HG03097 (cell line): ENCODE data around the gene ANG.
"Not testable (repeated sequence)": the region's sequence is repeated elsewhere in the genome, so short reads cannot be mapped to it uniquely, and the experiment has no call there.

Experiments used
- ATAC-seq: cut with Tn5 transposase; IDR thresholded peaks from one replicate; pipeline ENCODE4 v1.9.1; 2021; ENCODE audit not compliant: unreplicated experiment, low FRiP score

The ANG gene

DNA sequence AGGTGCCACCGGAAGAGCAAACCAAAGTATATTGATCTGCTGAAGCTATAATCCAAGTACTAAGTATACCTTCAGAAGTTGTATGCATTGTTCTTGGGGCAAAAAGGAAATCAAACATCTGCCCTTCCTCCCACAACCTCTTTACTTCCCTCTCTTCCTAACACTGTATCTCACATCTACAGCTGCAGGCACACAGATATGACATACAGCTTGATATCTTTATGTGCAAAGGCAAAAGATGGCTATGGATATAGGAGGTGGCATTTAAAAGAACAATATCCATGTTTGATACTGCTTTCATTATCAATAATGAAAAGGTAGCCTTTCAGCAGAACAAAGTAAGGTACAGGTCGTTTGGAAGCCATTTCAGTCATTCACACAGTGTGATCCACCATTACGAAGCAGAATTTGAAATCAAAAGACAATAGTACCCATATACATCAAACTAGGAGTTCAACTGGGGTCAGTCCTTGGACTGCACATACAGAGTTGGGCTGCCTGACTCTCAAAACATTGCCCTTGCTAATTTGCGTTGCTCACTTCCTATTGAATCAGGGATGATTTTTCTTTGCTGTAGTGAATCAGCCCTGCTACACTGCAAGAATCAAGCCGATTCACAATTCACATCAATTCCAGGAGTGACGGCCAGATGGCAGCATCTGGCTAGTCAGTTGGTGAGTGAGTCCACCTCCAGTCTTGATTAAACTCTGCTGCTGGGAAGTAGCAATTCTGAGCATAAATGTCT, 8.9 kb downstream of the ANG start:
- ATAC-seq = no peak

DNA sequence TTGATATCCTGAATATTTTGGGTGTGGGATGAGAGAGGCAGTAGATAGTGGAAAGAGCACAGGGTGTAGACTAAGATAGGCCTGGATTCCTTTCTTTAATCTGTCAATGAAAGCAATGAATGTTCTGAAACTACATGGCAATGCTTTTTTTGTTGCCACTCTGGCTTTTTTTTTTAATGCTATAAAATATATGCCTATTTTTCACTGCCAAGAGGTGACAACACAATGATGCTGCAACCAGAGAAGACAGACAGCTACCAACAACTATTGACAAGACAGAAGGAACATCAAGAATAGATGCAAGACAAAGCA, 9.4 kb downstream of the ANG start:
- no peak for ATAC-seq

DNA sequence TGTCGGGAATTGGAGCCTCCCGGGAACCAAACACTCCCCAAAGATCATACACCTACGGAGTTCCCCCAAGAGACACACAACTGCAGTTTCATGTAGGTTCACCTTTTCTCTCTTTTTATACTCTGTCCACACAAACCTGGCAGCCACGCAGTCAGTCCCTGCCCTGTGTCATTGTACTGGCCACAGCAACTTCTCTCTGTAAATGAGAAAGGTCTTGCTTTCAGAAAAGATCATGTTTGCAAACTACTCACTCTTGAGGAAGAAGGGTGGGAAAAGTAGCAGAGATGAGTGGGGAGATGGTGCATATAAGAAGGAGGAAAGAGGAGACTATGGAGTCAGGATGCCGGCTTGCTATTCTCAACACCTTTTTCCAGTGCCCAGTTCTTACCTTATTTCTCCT, 10.4 kb downstream of the ANG start:
- ATAC-seq = no peak

DNA sequence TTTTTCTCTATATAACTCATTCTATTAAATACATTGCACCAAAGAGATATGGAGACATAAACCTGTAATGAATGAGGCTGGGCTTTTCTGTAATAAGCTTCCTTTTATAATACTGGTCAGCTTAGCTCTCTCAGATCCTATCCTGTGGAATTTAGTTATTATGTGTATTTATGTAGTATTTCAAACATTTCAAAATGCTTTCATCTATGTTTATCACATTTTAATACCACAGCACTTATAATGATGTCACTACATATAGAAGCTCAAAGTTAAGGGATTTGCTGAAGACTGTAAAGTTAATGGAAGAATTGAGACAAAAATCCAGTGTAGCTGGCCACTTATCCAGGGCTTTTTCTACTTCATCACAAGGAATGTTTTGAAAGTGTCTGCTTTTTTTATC, 11.4 kb downstream of the ANG start:
- no peak for ATAC-seq

DNA sequence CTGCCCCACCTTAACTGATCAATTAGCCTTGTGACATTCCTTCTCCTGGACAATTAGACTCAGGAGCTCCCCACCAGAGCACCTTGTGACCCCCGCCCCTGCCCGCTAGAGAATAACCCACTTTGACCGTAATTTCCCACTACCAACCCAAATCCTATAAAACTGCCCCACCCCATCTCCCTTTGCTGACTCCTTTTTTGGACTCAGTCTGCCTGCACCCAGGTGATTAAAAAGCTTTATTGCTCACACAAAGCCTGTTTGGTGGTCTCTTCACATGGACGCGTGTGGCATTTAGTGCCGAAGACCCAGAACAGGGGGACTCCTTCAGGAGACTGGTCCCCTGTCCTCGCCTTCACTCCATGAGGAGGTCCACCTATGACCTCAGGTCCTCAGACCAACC, 12.4 kb downstream of the ANG start:
- not testable (repeated sequence) for ATAC-seq

DNA sequence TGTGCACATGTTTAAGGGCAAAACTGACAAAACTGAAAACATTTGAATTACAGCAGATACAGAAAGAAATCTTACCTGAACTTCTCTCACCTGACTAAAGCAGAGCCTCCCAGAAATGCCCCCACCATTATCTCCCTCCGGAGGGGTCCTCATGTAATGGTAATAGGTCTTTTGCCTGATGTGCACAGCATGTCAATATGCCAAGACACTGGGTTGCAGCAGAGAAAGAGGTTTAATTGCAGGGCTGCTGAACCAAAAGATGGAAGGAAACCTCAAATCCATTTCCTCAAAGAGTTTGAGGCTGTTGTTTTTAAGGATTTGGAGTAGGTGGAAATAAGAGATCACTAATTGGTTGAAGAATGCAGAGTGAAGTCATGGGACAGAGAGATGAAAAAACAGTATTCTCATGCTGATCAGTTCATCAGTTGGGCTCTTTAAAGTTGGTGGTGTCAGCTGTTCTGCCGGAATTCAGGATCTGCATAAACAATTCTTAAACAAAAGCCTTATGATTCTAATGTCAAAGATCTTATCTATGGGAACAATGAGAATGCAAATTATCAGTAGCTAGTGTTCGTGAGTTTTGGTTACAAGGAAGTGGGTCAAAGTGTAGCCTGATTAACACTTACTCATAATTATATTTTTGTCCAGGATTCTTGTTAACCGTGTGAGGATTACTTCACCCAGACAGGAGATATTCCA, 18.2 kb downstream of the ANG start:
- ATAC-seq = no peak

DNA sequence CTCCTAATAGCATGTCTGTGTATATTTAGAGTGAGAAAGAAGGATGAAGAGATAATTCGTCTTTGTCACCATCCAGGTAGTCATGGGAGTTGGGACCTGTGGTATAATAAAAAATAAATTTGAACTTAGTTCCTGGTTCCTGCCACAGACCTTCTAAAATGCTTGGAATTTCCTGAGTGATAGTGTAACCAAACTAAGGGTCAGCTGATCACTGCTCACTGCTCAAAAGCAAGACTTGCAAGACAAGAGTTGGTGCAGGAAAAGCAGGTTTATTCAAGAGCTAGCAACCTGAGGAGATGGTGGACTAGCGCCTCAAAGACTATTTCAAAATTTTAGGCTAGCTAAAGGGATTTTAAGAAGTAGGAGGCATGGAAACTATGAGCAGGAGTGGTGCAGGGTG, 19.1 kb downstream of the ANG start:
- no peak for ATAC-seq

DNA sequence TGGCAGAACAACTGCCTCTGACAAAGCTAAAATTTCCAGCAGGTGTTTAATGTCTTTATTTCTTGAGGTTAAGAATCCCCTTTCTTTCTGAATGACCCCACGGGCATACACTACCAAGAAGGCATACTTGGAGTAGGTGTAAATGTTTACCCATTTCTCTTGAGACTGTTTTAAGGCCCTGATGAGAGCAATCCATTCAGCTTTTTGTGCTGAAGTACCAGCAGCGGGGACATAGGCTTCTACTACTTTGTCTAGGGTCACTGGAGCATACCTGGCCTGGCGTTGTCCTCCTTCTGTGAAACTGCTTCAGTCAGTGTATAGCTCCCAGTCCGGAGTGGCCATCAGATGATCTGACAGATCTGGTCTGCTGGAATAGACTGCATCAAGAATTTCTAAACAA, 22.7 kb downstream of the ANG start:
- ATAC-seq = no peak

DNA sequence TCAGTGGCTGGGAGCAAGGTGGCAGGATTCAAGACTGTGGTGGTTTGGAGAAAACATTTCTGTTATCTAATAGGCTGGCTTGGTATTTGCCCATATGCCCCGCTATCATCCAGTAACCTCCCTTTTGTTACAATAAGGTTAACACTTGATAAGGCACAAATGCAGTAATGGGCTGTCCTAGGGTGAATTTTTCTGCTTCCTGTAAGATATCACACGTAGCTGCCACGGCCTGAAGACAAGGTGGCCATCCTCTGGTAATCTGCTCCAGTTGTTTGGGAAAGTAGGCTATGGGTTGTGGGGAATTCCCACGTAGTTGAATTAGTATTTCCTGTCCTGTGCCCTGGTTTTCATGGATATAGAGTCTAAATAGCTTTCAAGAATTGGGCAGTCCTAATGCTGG, 23.1 kb downstream of the ANG start:
- ATAC-seq = no peak

DNA sequence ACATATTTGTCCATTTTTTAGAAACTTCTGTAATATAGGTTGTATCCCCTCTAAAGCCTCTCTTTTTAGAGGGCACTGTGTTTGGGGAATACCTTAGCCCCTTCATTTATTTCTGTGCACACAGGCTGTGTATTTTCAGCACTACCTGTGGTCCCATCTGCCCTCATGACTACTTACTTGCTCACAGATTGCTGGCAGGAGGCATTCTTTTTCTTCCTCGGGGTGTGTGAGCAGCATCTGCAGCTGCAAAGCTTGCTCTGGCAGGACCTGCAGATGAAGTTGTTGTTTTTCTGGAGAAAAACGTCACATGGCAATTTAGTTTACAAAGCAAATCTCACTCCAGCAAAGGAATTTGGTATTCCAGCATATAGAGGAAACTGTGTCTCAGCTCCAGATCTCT, 24.3 kb downstream of the ANG start:
- ATAC-seq = no peak

DNA sequence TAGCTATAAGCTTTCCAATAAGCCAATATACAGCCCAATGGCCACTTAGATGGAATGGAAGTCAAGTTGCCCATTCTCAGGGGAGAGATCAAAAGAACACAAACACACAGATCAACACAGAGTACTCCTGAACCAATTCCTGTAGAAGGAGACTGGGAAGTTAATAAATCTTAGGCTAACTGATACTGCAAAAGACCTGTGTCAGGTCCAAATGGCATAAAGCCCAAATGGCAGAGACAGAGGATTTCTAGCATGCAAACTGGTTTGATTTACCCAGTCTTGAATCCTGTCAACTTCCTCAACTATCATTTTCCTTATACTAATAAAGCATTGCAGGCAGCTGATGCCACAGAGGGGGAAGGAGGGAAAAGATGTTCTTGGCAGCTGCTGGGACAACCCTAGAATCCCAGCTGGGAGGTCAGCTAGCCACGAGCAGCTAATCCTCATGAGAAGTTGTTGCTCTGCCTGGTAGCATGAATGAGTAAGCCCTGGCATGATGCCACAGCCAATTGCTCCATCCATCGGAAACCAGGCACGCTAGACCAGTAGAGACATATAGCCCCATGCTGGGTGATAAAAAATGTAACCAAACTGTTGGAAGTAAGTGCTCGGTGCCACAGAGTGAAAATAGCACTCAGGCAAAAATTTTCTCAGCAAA, 26.2 kb downstream of the ANG start:
- ATAC-seq = no peak

DNA sequence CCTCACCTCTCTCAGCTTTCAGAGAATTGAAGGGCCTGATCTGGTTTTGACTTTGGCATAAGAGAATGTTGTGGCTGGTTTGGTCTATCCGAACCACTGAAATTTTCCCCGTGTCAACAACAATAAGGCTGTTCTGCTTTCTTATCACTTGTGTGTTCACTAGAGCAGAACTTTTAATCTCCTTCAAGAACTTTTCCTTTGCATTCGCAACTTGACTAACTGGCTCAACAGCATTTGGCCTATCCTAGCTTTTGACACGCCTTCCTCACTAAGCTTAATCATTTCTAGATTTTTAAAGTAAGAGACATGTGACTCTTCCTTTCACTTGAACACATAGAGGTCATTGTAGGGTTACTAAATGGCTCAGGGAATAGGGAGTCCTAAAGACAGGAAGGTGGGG, 31.2 kb downstream of the ANG start:
- ATAC-seq = no peak

DNA sequence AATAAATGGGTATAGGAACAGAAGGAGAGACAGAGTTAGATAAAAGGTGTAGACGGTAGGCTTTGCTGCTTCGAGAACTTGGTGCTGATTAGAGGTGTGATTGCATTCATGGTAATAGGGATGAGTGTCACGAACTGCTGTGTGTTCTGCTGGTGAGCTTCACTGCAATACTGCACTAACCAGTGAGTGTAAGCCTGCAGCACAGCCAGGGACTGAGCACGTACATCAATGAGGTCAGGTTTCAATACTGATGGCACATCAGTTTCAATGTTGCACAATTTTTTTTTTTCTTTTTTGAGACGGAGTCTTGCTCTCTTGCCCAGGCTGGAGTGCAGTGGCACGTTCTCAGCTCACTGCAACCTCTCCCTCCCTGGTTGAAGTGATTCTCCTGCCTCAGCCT, 32.2 kb downstream of the ANG start:
- no peak for ATAC-seq

DNA sequence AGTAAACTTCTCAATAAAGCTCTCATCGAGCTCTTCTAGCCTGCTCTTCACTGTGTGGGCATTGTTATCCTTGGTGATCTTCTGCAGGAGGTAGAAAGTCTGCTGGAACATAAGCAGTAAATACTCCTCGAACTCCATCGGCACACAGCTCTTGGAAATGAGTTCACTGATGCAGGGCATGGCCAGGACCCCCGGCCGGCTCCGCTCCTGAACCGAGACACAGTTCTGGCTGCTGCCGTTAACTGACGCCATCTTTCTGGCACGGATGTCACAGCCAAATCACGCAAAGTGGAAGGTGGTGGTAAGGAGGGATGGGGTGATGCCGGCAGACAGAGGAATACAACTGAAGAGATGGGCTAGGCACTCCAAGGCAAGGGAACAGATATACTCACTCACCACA, 33.5 kb downstream of the ANG start:
- ATAC-seq = no peak

DNA sequence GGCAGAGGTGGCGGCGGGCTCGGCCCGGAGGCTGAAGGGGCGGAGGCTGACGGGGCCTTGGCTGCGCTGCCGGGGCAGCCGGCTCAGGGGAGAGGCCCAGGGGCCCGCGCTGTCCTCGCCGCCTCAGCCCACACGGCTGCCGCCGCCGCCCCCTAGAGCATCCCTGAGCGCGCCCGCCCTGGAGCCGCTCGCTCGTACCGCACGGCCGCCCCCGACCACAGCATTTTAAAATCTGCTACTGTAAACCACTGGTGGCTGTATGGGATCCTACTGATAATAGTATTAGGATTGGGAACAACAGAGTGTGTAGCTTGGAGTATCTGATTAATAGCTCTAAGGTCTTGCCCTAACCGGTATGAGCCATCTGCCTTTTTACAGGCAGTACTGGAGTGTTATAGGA, 34.9 kb downstream of the ANG start:
- no peak for ATAC-seq

DNA sequence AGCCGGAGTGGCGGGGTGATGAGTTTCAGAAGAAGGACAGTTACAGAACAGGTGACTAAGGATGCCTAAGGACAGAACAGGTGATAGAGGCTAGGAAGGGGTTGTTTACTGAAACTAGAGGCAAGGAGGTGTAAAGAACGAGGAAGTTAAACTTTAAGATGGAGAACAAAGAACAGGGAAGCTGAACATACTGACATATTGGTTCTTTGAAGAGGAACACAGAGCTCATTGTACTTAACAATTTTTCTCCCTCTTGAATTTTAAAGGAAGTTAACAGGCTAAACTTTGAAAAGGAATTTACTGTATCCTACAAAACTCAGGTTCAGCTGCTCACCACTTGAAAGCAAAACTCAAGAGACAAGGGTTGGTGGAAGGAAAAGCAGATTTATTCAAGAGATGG, 37.6 kb downstream of the ANG start:
- ATAC-seq = not testable (repeated sequence)

DNA sequence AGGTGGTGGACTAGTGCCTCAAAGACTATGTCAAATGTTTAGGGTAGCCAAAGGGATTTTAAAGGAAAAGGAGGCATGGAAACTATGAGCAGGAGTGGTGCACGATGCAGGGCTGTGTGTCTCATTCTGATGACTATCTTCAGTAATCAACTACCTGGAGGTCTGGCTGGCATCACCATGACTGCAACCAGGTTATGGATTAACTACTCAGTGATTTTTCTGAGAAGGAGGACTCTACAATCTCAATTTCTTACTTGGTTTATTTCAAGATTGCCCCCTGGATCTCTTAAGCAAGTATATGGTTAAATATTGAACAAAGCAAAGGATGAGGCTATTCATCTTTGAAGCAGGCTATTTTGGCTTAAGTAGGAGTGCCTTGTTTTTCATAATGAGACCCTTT, 38.0 kb downstream of the ANG start:
- no peak for ATAC-seq

DNA sequence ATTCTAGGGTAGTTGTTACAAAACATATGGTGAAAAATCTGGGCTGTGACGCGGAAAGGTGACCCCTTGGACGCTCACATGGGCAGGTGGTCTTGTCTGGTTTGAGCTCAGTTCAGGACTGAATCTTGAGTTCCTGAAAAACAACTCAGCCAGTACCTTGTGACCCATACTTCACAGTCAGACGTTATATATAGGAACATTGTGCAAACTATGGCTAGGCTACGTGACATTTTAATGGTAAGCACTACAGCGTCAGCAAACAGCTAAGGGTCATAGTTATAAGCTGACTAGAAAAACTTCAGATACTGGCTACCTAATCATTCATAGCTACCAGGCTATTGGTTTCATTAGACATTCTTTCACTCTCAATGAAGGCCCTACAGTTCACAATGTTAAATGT, 42.3 kb downstream of the ANG start:
- no peak for ATAC-seq

DNA sequence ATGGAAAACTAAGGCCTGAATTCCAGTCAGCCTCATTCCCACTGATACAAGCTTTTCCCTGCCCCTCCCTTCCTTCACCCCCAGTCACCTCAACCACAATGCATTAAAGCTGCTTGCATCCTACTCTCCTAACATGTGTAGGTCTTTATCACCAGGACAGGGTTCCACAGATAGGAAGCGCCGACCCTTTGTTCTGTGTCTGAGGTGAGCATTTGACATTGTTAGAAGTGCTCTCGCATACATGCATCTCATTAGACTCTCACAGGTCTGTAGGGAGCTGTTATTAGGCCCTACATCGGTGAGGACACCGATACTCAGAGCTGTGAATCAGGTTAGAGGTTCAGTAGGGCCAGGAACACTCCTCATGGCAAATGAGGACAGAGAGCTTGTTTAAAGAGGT, 43.9 kb downstream of the ANG start:
- no peak for ATAC-seq

DNA sequence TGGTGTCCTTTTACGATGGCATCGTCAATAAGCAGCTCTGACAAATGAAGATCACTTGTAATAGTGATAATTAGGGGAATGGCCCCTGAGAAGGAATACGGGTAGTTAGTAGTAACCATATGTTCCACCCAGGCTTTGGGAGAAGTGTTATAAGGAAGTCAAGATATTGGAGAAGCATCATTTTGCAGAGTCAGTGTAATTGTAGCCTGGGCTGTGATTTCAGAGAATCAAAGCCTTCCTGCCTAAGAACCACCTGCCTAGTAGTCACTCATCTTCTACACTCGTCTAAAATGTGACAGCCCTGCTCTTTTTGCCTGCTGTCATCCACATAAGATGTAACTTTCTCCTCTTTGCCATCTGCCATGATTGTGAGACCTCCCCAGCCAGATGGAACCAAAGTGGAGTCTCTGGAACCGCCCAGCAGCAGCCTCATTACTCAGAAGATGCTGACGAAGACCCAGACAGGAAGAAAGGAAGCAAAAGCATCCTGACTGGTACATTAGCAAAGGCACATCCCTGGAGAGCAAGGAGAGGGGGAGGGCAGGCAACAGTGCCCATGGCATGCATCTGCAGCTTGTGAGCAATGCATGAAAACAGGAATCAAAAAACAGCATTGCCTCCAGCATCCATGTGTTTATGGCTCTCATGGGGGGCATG, 44.5 kb downstream of the ANG start:
- ATAC-seq = no peak

DNA sequence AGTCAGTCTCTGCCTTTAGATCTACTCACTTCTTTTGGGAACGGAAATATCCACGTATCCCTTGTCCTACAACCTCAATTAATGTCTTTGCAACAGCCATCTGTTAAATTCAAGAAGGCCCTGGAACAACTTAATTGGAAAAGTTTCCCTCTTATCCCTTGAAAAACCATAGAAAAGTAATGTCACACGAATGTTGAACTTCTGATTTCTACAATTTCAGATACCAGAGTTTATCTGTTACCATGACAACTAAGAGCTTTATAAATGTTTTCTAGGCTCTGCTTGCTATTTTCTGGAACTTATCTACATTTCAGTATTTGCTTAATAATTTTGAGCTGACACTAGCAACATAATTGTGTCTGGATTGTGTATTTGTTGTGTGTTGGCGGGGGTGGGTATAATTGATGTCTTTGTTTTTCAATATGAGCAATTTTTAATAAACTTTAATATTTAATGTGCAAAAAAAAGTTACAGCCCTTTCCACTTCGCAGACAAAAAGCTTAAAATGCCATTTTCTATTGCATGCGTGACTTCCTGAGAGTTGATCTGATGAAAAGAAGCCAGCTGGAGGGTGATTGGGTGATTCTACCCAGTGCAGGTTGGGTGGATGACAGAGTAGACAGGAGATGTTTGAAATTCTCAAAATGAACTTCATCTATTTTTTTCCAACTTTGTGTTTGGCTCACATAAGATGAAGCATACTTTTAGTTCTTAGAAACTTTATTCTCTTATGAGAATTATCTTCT, 45.3 kb downstream of the ANG start:
- ATAC-seq = no peak
